Omental fat pad (tissue), 4 donors: ENCODE measurements around the gene GUCD1. TPM values are rescaled to one million over a fixed set of nuclear protein-coding genes. Genes with fewer than 3 reads are reported as not detected.

Experiments used
- ATAC-seq: fragments of 150-250 bp; one replicate; pipeline ENCODE4 v1.9.1; 2016; ENCODE audit warnings: mild to moderate bottlenecking, moderate library complexity; ENCODE audit not compliant: low FRiP score
- DNase-seq: peaks from one replicate; pipeline ENCODE4 v3.0.0-alpha.2; 2019; ENCODE audit warnings: low spot score
- CTCF ChIP-seq, 3 donors: fragments of 450-650 bp; IDR thresholded peaks; one replicate each; pipeline ENCODE4 v1.5.1; 2016 to 2017; ENCODE audit warnings: antibody characterized with exemption in 3 of 3, mild to moderate bottlenecking in 3 of 3, moderate library complexity in 2 of 3
- total RNA-seq, 4 donors: library from RNA; depleted of rRNA; stranded (reverse); fragments of >200 nt; gene quantifications; one replicate each; pipeline ENCODE4 v1.1.0, GENCODE V29; 2016

The GUCD1 gene
- total RNA-seq, 4 donors from 2014 or later: 105 to 179 (median 171) TPM

- no peak for DNase-seq
- no peak for ATAC-seq
- no peak for TF ChIP-seq CTCF (IDR thresholded peaks at IDR 0.05)
Measured at GRCh38 chr22:24492391-24492790, 62.5 kb downstream of the GUCD1 start.

Other genes starting within 250 kb of the GUCD1 start
- 1 to 10 TPM; 1.7 to 4.5 (median 2.5) TPM for gene ADORA2A, start 127.5 kb downstream of the GUCD1 start, total RNA-seq
- gene UPB1, start 59.8 kb downstream of the GUCD1 start, total RNA-seq: 1 to 10 TPM in 1 of 4 donors, under 1 TPM in 1, not detected in 2; 0.13 to 1.9 TPM
- gene SNRPD3, start 861 bp upstream of the GUCD1 start, total RNA-seq: 100 to 1,000 TPM; 107 to 135 (median 115) TPM
- gene LRRC75B, start 37.9 kb upstream of the GUCD1 start, total RNA-seq: 1 to 10 TPM; 4.1 to 7.0 (median 5.7) TPM
- gene GGT1, start 48.1 kb upstream of the GUCD1 start, total RNA-seq: 1 to 10 TPM; 1.1 to 5.5 (median 4.5) TPM
- gene PIWIL3, start 219.6 kb upstream of the GUCD1 start, total RNA-seq: not detected